Measurements from ENCODE around the gene EFL1.

The EFL1 gene

DNA sequence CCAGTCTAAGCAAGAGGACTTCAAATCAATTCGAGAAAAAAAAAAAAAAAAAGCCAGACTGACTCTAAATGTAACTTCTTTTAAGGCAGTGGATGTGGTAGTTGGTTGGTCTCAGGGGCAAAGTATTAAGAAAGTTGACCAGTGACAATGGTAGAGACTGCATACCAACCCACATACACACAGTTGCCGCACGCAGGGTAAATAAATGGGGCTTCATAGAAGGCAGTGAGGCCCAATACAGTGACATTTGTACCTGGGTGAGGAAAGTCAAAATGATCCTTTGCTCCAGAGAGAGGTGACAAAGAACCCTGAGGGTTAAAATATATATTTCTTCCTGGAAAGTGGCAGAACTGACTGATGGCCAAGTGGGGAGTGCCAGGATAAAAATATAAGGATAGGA lies 116.0 kb downstream of the EFL1 start:
- no peak for DNase-seq

DNA sequence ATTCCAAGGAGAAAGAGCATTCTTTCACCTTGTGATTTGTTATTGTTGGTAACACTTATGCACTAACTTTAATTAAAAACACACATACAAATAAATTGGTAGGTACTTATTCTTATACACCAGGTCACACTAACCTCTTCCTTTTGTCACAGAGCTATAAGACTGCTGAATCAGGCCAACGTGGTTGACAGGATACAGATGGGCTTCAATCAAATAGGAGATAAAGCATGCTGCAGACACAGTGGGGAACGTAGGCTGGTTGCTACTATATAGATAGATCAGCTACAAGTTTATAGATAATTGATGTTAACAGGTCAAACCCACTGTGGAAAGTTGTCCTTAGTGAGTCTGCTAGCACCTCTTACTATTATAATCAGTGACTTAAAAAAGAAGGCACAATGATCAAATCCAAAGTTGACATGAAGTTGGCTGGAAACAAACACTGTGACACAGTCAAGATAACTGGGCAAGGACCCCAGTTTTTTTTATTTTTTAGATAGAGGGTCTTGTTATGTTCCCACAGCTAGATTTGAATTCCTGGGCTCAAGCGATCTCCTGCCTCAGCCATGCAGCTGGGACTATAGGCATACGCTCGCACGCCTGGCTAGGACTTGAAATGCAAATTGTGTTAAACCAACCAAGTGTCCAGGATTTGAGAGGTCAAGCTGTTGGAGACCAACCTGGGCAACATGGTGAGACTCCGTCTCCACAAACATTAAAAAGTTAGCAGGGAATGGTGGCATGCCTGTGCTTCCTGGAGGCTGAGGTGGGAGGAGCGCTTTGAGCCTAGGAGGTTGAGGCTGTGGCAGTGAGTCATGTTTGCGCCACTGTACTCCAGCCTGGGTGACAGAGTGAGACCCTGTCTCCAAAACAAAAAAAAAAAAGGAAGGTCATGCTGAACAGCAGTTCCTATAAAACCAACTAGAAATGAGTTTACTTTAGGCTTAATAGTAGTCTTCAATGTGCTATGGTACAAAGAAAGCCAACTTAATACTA lies 118.8 kb downstream of the EFL1 start:
- no peak for DNase-seq

DNA sequence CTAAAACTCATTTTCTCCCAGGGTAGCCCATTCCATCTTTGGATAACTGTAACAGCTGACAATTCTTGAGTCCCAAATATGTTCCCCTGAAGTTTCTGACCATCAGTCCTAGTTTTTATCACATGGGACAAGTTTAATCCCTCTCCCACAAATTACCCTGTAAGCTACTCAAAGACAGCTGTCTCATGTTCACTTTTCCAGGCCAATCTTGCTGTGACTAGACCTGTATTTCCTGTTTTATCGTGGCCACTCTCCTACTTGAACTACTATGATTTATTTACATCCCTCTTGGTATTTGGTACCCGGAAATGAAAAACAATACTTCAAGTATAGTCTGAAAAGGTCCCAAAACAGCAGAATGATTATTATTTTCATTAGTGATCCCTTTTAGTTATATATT lies 121.6 kb downstream of the EFL1 start:
- no peak for DNase-seq

DNA sequence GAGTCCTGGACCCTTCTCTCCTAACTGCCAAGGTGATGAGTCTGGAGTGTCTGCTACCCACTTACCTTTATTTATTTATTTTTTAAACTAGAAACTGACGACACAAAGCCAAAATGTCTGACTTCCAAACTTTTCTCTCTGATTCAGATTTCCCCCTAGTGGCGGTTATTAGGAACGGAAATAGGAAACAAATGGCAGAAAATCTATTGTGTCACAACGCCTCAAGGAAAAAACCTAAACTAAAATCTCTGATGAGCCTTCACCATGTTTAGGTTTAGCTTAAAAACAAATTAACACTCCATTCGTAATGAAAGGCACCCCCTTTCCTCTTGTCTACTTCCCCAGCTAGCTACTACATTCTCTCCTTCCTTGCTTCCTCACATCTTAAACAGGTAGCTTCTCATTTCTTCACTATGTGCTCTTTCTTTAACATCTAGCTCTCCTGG lies 122.7 kb downstream of the EFL1 start:
- no peak for DNase-seq

DNA sequence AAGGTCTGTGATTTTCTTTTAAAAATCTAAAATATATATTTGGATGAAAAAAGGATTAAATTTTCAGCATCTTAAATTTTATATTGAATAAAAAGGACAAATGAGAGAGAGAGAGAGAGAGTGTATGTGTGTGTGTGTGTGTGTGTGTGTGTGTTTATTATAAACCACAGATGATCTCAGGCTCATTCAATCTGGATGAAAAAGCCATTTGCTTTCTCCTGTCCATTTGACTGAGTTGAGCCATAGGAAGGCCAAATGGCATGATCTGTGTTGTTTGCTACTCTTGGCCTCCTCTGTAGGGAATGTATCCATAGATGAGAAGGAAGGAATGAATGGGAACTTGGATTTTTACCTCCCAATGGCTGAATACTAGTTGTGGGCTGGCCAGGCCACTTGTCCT lies 124.2 kb downstream of the EFL1 start:
- no peak for DNase-seq

DNA sequence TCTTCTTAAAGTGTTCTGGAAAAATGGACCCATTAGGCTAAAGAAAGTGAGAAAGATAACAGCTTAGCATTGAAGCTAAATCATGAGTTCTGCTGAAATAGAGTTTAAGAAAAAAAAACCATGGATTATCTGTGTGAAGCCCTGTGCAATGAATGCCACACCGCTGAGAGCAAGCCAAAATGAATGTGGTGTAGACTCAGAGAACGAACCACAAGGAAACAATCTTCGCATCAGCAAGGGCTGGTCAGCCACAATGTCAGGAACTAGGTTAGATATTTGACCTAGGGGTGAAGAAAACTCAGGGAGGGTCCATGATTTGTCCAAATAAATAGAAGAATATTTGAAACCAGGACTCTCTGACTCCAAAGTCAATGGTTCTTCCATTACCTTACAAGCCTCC lies 125.3 kb downstream of the EFL1 start:
- no peak for DNase-seq

DNA sequence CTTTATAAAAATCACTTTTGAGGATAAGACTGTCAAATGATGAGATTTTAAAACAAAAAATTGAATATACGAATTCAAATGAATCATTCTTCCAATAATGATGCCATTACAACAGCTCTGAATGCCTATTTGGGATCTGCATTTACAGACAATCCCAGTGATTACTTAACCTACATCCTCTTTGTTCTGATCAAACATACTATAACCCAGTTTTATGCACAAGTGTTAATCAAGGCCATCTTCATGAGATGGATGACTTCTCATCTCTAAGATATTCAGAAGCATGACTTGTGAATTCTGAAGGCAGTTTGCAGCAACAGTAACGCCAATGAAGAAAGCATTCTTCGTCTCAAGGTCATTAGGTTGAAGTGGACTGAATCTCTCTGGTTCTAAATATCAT lies 126.4 kb downstream of the EFL1 start:
- no peak for DNase-seq

DNA sequence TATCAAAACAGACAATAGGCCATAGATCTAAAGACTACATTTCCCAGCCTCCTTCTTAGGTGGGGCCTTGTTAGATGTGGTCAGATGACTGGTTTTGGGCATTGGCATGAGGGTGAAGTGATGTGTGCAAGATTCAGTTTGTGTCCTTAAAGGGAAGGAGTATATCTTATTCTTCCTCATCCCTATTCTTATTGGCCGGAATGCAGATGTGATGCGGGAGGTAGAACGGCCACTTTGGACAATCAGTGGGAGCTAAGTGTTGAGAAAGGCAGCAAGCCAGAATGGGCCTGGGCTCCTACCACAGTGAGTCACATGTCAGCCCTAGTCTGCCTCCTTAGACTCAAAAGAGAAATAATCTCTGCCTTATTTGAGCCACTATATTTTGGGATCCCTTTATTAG lies 126.9 kb downstream of the EFL1 start:
- no peak for DNase-seq

DNA sequence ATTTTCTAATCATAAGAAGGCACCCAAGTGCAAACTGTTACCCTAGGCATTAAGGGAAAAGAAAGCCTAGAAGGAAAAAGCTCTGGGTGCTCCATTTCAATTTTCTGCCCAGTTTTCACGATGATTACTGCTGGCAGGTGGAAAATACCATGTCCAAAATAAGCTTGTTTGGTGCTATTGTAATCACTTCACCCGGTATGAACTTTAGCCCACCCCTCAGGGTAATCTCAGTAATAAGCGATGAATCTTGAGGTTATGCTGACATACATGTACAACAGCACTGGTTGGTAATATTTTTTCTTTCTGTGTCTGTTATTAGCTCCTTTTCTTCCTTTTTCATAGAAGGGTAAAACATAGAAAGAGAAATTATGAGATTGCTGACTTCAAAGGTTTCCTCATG lies 128.1 kb downstream of the EFL1 start:
- DNase-seq, result no peak

DNA sequence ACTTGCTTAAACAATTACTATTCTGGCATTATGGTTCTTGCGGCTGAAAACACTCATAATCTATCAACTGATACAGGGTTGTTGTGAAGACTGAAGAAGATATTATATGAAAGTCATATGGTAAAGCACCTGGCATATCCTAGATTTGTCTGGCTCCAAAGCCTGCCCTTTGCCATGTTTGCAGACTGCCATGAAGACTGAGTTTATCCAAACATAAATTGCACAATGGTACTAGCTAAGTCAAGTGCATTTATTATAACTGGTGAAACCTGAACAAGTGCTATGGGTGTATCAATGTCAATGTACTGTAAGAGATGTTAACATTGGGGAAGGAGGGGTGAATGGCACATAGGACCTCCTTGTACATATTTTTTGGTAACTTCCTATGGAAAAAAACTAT lies 129.3 kb downstream of the EFL1 start:
- no peak for DNase-seq

DNA sequence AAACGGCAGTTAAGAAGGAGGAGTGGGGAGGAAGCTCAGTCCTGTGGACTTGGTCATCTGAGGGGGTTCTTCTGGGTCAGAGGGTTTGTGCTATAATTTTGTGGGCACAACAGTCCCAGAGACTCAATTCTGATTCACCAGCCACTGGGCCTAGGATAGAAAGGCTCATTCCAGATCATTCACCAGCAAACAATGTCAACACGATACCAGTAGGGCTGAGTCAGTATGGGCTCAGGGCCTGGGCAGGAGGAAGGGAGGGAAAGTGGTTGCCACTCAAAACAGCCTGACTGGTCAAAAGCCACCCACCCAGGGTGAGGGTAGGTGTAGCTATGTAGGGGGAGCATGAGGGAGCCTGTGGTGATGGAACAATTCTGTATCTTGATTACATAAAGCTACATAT lies 129.8 kb downstream of the EFL1 start:
- DNase-seq, result no peak

DNA sequence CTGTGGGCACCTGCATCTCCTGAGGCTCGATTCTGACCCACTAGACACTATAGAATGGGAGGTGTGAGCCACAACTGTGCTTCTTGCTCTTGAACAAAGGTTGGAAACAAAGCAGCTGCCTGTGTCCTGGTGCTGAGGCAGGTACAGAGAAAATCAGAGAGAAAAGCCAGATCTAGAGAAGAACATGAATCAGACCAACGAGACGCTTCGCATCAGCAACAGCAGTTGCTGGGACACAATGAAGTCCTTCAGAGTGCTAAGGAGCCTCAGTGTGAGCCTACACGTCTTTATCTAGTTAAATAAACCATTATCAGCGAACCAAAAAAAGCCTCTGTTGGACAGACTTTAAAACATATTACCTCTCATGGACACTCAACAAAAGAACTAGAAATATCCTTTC lies 130.4 kb downstream of the EFL1 start:
- DNase-seq, result no peak

DNA sequence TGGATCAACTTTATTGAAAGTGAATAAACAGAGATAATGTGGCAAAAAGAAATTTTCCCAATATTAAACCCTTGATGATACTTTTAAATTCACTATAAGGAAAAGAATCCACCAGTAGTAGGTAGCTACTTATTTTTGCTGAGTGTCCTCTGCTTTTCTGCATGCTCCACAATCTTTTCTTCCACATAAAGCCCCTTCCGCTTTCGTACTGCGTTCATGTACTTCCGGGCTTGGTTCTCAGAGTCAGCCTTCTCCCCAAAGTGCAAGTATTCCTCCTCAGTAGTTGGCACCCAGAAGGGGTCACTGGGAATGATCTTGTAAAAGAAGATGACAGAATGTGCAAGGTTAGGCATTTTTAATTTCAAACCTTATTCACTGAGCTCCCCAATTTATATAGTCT lies 132.3 kb downstream of the EFL1 start:
- no peak for DNase-seq

DNA sequence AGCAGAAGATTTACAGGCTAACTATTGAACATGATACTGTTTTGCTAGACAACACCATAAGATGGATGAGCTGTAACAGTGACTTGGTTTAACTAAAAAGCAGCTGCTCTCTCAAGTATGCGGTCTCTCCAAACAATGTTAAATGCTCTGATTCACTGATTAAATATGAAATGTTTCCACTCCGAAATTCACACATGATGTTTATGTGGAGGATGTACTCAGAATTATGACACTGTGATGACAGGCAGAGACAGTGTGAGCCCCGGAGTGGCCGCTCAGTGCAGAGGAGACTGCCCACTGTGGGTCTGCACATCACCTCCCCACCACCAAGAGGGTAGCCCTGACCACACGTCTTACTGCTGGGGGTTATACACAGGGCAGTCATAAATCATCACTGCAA lies 132.8 kb downstream of the EFL1 start:
- DNase-seq, result no peak

DNA sequence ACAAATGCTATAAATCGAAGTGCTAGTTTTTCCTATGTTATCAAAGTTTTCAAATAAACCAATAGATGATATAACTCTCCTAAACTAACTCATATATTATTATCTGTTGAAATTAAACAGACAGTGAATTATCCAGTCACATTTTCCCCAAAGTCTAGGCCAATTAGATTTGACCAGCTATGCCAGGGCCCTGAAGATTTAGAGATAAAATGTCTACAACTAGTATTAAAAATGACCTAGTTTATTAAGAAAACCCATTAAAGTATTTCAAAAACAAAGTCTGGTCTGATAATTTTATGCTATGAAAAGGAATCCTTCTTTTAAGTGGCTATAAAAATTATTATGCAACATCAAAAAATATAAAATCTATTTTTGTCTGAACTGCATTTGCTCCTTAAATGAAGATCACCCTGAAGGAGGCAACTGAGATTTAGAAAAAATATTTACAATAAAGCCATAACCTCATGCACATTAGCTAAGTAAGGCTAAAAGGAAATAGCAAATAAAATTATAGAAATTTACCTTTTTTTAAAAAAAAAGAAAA lies 133.3 kb downstream of the EFL1 start:
- no peak for DNase-seq

DNA sequence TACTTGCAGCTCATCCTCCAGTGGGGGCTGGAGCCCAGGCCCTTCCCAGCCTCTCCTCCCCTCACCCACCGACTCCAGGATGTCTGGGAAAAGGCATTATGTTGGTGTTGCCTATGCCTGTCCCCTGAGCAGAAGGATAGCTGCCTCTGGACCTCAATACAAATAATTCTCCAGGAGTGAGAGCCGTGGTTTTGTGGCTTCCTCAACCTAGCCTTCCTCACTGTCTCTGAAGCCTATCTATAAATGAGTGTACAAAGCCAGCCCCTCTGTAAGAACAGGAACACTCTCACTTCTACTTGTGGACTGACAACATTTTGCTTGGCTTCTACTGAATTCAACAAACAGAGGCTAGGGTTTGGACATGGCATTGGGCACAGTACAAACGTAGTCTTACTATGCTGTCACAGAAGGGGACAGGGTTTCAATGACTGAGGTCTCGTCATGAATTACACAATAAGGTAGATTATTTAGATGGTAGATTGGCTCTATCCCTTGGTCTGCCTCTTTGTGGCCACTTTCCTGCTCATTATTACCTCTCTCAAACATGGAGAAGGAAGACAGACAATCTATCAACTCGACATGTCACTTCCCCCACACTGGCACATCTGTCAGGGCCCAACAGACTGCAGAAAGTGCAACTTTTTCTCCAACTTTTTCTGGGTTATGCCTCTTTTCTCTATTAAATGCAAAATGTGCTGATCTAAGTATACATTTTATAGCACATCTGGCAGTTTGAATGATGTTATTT lies 134.0 kb downstream of the EFL1 start:
- DNase-seq, result no peak

DNA sequence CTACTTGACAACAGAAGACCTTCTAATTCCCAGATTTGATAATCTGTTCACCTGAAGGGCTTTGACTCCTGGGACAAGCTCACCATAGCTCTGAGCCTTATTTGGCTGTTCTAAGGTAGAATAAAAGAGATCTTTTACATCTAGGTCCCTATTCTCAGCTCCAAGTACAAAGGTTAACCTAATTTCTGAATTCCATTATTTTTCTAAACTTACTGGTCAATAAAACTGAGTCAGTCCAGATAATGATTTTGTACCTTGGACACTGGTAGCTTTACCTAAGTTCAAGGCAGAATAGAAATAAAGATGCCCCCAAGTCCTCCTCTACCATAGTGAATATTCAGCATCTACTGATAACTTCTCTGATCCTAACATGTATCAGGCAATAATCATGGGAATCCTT lies 135.0 kb downstream of the EFL1 start:
- DNase-seq, result no peak

DNA sequence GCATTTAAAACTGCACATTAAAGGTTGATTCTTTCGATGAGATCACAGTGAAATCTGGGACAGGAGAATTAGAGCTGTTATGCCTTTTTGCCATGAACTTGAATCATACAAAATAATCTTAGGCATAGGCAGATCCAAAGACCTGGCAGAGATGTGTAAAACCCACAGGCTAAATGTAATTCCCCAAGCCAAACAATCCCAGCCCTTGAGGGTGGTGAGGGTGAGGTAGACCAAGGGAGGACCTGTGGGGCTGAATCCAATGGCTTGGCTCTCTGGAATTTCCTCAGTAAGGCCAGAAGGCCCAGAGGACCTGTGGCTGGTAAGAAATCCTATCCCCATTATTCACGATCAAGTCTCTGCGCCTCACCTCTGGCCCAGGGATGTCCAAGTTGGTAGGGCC lies 136.2 kb downstream of the EFL1 start:
- DNase-seq, result no peak

DNA sequence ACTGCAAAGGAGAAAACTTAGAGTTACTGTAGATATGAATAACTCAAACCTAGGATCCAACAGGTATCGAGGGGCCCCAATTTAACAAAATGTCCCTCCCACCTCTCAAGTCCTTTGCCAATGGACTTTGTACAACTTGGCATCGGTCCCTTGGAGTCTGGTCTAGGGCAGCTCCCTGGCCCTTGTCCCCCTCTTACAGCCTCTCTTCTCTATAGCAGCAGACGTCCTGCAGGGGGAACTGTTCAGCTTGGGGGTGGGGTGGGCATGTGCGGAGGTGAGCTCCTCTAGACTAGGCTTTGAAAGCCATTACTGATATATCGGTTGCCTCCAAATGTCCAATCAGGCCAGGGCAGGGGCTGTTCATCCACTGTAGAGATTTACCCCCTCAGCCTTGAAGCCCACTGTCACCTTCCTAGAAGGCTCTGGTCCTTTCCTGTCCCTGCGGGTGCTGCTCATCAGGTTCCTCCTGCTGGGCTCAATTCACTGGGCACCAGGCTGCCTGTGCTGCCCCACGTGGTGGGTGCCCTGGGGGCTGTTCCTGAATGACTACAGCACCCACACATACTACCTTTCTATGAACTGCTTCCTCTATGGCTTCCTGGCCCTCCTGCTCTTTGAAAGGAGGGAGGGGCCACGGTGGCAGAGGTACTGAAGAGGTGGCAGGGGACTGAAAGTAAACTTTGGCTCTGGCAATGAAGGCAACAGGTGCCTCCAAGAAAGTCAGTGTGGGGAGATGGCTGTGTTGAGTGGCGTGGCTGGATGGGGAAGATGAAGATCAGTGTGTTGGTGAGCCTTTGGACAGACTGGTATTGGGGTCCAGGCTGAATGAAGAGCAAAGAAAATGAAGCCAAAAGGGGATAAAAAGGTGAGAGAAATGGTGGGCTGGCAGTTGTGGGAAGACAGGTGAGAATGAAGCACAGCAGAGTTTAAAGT lies 137.9 kb downstream of the EFL1 start:
- DNase-seq, result no peak

DNA sequence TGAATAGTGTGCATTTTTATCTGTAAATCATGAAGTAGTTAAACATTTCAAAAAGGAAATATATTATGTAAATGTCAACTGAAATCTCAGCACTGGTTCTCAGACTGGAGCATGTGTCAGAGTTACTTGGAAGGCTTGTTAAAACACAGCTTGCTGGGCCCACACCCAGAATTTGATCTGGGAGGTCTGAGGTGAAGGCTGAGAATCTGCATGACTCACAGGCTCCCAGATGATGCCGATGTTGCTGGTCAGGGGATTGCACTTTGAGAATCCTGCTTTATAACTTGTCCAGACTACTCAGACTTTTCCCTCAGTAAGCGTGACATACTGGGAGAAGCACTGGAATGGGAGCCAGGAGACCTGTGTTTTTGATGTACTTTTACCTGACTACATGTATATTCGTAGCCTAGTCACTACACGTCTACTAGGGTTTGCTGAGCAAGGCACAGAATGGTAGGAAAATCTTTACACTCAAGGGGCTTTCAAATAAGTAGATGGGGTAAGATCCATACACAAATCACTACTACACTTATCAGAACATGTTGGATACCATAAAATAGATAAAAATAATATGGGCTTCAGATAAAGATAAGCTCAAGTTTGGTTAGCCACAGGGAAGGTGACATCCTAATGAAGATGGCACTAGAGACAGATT lies 139.7 kb downstream of the EFL1 start:
- DNase-seq, result no peak

DNA sequence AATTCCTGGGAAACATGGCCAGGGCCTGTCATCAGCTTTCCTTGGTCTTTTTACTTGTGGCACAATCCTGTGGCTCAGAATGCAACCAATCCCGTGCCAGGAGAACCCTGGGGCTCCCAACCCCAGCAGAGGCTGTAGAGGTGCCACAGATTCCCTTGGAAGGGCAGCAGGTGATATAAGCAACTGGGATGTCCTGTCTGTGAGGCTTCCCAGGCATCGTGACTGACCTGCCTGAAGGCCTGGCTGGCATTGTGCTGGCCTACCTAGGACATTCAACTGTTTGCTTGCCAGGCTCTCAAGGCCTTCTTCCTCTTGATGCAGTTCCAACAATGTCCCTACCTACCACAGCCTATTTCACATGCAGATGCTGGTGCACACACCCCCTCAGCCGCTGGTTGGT lies 144.5 kb downstream of the EFL1 start:
- DNase-seq, result no peak

DNA sequence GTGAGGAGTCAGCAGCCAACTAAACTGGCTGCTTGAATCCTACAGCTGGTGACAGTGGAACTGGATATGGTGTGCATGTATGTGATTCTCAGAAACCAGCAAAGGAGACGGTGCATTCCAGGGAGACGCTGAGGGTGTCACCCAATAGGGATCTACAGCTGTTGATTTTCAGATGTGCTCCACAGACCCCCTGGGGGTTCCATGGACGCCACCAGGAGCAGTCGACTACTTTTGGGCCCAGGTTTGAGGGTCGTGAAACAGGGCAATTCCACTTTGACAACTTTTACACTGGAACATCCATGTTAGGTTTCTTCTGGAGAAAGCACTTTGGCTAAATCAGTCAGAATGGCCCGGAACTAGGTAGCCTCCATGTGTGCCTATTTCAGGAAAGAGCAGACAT lies 145.2 kb downstream of the EFL1 start:
- no peak for DNase-seq

Data from activated effector memory CD4-positive, alpha-beta T cell treated with anti-CD3 and anti-CD28 coated beads, Interleukin-2, amount 50 U/mL, for 16 hours (primary cell).